A673 (cell line): ENCODE measurements around the gene CHCHD6. TPM values are rescaled to one million over a fixed set of nuclear protein-coding genes. Genes with fewer than 3 reads are reported as not detected.

Experiments used
- BruUV-seq: library from RNA; stranded (reverse); fragments of 400-500 nt; replicated peaks from 2 replicates; lab custom pipeline; 2021; lab: Mats Ljungman, UMichigan
- CTCF ChIA-PET: fragments of 300-600 bp; sonication (Branson Sonifier 250); formaldehyde crosslinking; loops from one replicate; lab custom pipeline; 2022; ENCODE audit warnings: antibody characterized with exemption; lab: Charles Lee
- POLR2A ChIA-PET: fragments of 300-600 bp; sonication (Branson Sonifier 250); formaldehyde crosslinking; loops from one replicate; lab custom pipeline; 2022; ENCODE audit warnings: antibody characterized with exemption; ENCODE audit not compliant: low non-redundant PET; lab: Charles Lee
- DNase-seq: peaks from one replicate; pipeline ENCODE4 v3.0.0-alpha.2; 2015; ENCODE audit warnings: low spot score
- H3K27ac ChIP-seq: fragments of 200-600 bp; sonication (generic); 2 replicates; pipeline ENCODE4 v1.5.1; 2016; ENCODE audit warnings: mixed run types, low read depth, mild to moderate bottlenecking, mixed read lengths, antibody characterized with exemption, low read length; ENCODE audit not compliant: poor library complexity, severe bottlenecking
- H3K27me3 ChIP-seq: fragments of 200-600 bp; sonication (generic); replicated peaks from 2 replicates; pipeline ENCODE4 v1.6.1; 2017; ENCODE audit warnings: mixed run types, low read depth, mild to moderate bottlenecking, mixed read lengths, antibody characterized with exemption, low read length; ENCODE audit not compliant: insufficient read depth, poor library complexity
- H3K36me3 ChIP-seq: fragments of 200-600 bp; sonication (generic); 2 replicates; pipeline ENCODE4 v1.6.1; 2016; ENCODE audit warnings: mixed run types, mild to moderate bottlenecking, mixed read lengths, antibody characterized with exemption, low read length; ENCODE audit not compliant: insufficient read depth, poor library complexity, severe bottlenecking
- H3K4me1 ChIP-seq: fragments of 200-600 bp; sonication (generic); 2 replicates; pipeline ENCODE4 v1.6.1; 2017; ENCODE audit warnings: mixed run types, mild to moderate bottlenecking, mixed read lengths, antibody characterized with exemption, low read length; ENCODE audit not compliant: insufficient read depth, poor library complexity, severe bottlenecking
- H3K4me3 ChIP-seq: fragments of 200-600 bp; sonication (generic); 2 replicates; pipeline ENCODE4 v1.5.1; 2016; ENCODE audit warnings: low read depth, mixed run types, mild to moderate bottlenecking, mixed read lengths, low read length; ENCODE audit not compliant: poor library complexity, severe bottlenecking
- H3K9me3 ChIP-seq: fragments of 200-600 bp; sonication (generic); 2 replicates; pipeline ENCODE4 v1.6.1; 2016; ENCODE audit warnings: mixed run types, low read depth, mild to moderate bottlenecking, mixed read lengths, antibody characterized with exemption, low read length; ENCODE audit not compliant: poor library complexity, severe bottlenecking
- EZH2 ChIP-seq: fragments of 200-600 bp; sonication (generic); IDR thresholded peaks from 2 replicates; pipeline ENCODE4 v1.6.1; 2017; ENCODE audit warnings: borderline replicate concordance, low read depth, mild to moderate bottlenecking, mixed read lengths, antibody characterized with exemption, low read length; ENCODE audit not compliant: poor library complexity, severe bottlenecking
- intact Hi-C: fragments of 100-400 bp; cut with micrococcal nuclease; formaldehyde crosslinking; loops from one replicate; pipeline ENCODE4 v1.10.0; 2022; ENCODE audit not compliant: unreplicated experiment
- total RNA-seq: library from RNA; stranded (reverse); gene quantifications from 2 replicates; pipeline ENCODE4 v1.2.3, GENCODE V29; 2021
- TF ChIP-seq, protein P1 (sequence below): fragments of 300-800, 200-600 bp; sonication (generic); conservative IDR thresholded peaks from 2 replicates; pipeline ENCODE4 v1.5.1; 2017; ENCODE audit warnings: low read depth, mild to moderate bottlenecking, antibody characterized with exemption, low read length, moderate library complexity, mixed read lengths

The CHCHD6 gene
- total RNA-seq, 1 experiment from 2014 or later, result 23.3 TPM

DNA sequence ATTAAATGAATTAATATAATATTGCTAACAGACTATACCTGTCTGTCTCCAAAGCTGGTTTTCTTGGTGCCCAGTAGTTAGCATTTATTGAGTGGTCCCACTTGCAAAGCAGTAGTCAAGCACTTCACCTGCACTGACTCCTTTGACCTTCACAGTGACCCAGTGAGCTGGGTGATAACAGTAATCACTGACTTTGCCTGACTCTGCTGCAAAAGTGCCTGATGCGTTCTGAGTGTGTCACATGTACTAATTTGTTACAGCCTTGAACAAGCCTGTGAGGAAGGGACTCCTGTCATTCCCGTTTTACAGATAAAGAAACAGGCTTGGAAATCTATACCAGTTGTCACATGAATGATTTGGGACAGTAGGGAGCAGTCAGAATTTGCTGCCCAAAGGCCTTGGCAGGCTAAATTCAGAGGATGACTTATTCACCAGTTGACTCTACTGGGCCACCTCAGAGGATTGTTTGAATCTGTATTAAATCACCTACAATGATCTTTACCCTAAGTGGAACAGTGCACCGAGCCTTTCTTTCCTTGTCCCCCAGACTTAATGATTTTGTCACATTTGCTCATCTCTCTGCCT, 162.2 kb downstream of the CHCHD6 start:
- ChIA-PET CTCF (no interaction called here), POLR2A (no interaction called here)
- no peaks in the 10 kb centered on the region for H3K4me1 ChIP-seq
- intact Hi-C loops, result no loop called here
- H3K27ac ChIP-seq, result no peak overlapping the region
- TF ChIP-seq EZH2, result no peak
- TF ChIP-seq, protein P1, sequence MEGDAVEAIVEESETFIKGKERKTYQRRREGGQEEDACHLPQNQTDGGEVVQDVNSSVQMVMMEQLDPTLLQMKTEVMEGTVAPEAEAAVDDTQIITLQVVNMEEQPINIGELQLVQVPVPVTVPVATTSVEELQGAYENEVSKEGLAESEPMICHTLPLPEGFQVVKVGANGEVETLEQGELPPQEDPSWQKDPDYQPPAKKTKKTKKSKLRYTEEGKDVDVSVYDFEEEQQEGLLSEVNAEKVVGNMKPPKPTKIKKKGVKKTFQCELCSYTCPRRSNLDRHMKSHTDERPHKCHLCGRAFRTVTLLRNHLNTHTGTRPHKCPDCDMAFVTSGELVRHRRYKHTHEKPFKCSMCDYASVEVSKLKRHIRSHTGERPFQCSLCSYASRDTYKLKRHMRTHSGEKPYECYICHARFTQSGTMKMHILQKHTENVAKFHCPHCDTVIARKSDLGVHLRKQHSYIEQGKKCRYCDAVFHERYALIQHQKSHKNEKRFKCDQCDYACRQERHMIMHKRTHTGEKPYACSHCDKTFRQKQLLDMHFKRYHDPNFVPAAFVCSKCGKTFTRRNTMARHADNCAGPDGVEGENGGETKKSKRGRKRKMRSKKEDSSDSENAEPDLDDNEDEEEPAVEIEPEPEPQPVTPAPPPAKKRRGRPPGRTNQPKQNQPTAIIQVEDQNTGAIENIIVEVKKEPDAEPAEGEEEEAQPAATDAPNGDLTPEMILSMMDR, result no peak
- no peak for DNase-seq
- no TSS peak for BruUV-seq
- no peak overlapping the region for H3K4me3 ChIP-seq
- no peaks in the 10 kb centered on the region for H3K27me3 ChIP-seq
- no peaks in the 10 kb centered on the region for H3K36me3 ChIP-seq
- H3K9me3 ChIP-seq, result no peaks in the 10 kb centered on the region

DNA sequence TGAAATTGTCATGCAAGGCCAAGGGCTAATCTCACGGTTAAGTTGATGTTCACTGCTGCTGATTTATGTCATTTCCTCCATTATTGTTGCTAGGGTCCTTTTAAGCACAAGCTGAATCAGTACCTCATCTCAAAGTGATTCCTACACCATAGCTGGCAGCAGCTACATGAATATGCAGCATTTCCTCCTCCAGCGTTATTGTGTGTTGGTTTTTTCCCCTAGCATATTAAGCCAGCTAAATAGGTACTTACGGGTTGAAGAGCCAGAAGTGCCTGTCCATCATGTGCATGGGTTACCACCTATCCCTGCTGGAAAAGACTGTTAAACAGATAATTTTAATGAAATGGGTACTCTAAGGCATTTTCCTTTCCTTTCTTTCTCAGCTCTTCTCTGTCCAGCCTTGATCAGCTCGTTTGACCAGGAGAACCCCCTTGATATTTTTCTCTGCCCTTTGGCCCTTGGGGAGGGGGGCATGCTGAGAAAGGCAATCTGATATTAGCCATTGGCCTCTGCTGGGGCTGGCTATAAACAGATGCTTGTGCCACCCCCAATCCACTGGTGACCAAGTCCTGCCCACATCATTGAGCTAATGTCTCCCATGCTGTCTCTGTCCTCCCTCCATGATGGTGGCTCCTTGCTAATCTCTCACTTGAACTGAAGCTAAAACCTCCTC, 163.3 kb downstream of the CHCHD6 start:
- POLR2A ChIA-PET, result no interaction called here

DNA sequence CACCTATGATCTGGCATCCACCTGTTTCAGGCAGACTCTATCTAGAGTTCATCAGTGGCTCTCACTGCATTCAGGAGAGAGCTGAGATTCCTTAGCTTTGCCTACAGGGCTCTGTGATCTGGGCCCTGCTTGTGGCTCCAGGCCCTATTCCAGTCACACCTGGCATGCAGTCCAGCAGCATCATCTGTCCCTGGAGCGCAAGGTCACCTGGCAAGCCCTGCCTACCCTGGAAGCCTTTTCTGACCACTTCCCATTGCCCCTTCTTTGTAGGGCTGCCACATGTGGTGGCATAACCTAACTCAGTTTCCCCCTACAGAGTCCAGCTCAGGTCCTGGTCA, 163.8 kb downstream of the CHCHD6 start:
- CTCF ChIA-PET, result no interaction called here
- no peak for DNase-seq
- no TSS peak for BruUV-seq
- Histone ChIP-seq H3K27ac (no peak overlapping the region), H3K27me3 (no peaks in the 10 kb centered on the region), H3K36me3 (no peaks in the 10 kb centered on the region), H3K4me1 (no peaks in the 10 kb centered on the region), H3K4me3 (no peak overlapping the region), H3K9me3 (no peaks in the 10 kb centered on the region)
- intact Hi-C loops, result no loop called here
- POLR2A ChIA-PET, result no interaction called here
- TF ChIP-seq EZH2, result no peak
- TF ChIP-seq, protein P1, result no peak

More for the DNA sequence above, 163.3 kb downstream of the CHCHD6 start:
- Histone ChIP-seq H3K36me3 (no peaks in the 10 kb centered on the region), H3K27ac (no peak overlapping the region), H3K4me1 (no peaks in the 10 kb centered on the region), H3K27me3 (no peaks in the 10 kb centered on the region), H3K4me3 (no peak overlapping the region), H3K9me3 (no peaks in the 10 kb centered on the region)
- no TSS peak for BruUV-seq
- CTCF ChIA-PET, result no interaction called here
- TF ChIP-seq EZH2, result no peak
- TF ChIP-seq, protein P1, result no peak
- intact Hi-C loops, result no loop called here
- no peak for DNase-seq
